ENCODE measurements around the gene DYNLT2. TPM values are rescaled to one million over a fixed set of nuclear protein-coding genes. Genes with fewer than 3 reads are reported as not detected.
A peak's percentile ranks its signal among the peaks of the same experiment; 100 is the strongest.

The DYNLT2 gene
- total RNA-seq, 1 donor from 2014 or later, result 3.0 TPM

- Mint-ChIP-seq H3K27ac (ENCODE audit: unreplicated experiment) (no peak overlapping the region), H3K27me3 (ENCODE audit: unreplicated experiment) (no peaks in the 10 kb centered on the region), H3K36me3 (ENCODE audit: unreplicated experiment) (peaks cover 25% of the 10 kb centered on the region), H3K4me1 (ENCODE audit: unreplicated experiment) (peaks cover 8% of the 10 kb centered on the region), H3K9me3 (ENCODE audit: unreplicated experiment) (no peaks in the 10 kb centered on the region), H3K4me3 (ENCODE audit: unreplicated experiment) (no peak overlapping the region)
- TF ChIP-seq CTCF (IDR thresholded peaks at IDR 0.05), result no peak
- peak; percentile 76 for DNase-seq (ENCODE audit: extremely low spot score, unreplicated experiment)
Measured at GRCh38 chr6:169777896-169778295, 26.5 kb upstream of the DYNLT2 start.

GRCh38 chr6:169776379-169776778 lies 25.0 kb upstream of the DYNLT2 start:
- no peak for DNase-seq (ENCODE audit: extremely low spot score, unreplicated experiment)
- no peaks in the 10 kb centered on the region for H3K27me3 Mint-ChIP-seq (ENCODE audit: unreplicated experiment)
- H3K4me1 Mint-ChIP-seq (ENCODE audit: unreplicated experiment), result peaks cover 8% of the 10 kb centered on the region
- peaks cover 32% of the 10 kb centered on the region for H3K36me3 Mint-ChIP-seq (ENCODE audit: unreplicated experiment)
- no peak for TF ChIP-seq CTCF (IDR thresholded peaks at IDR 0.05)
- no peak overlapping the region for H3K27ac Mint-ChIP-seq (ENCODE audit: unreplicated experiment)
- no peak overlapping the region for H3K4me3 Mint-ChIP-seq (ENCODE audit: unreplicated experiment)
- no peaks in the 10 kb centered on the region for H3K9me3 Mint-ChIP-seq (ENCODE audit: unreplicated experiment)

GRCh38 chr6:169775321-169775720 lies 23.9 kb upstream of the DYNLT2 start:
- DNase-seq (ENCODE audit: extremely low spot score, unreplicated experiment), result no peak
- Mint-ChIP-seq H3K36me3 (ENCODE audit: unreplicated experiment) (peaks cover 26% of the 10 kb centered on the region), H3K27me3 (ENCODE audit: unreplicated experiment) (no peaks in the 10 kb centered on the region), H3K27ac (ENCODE audit: unreplicated experiment) (no peak overlapping the region), H3K4me1 (ENCODE audit: unreplicated experiment) (peaks cover 1% of the 10 kb centered on the region), H3K4me3 (ENCODE audit: unreplicated experiment) (no peak overlapping the region), H3K9me3 (ENCODE audit: unreplicated experiment) (no peaks in the 10 kb centered on the region)
- TF ChIP-seq CTCF (IDR thresholded peaks at IDR 0.05), result no peak

- Mint-ChIP-seq H3K4me3 (ENCODE audit: unreplicated experiment) (no peak overlapping the region), H3K4me1 (ENCODE audit: unreplicated experiment) (no peaks in the 10 kb centered on the region), H3K27ac (ENCODE audit: unreplicated experiment) (no peak overlapping the region), H3K27me3 (ENCODE audit: unreplicated experiment) (no peaks in the 10 kb centered on the region), H3K9me3 (ENCODE audit: unreplicated experiment) (no peaks in the 10 kb centered on the region), H3K36me3 (ENCODE audit: unreplicated experiment) (peaks cover 33% of the 10 kb centered on the region)
- DNase-seq (ENCODE audit: extremely low spot score, unreplicated experiment), result no peak
- TF ChIP-seq CTCF (IDR thresholded peaks at IDR 0.05), result no peak
Measured at GRCh38 chr6:169774347-169774746, 23.0 kb upstream of the DYNLT2 start.

GRCh38 chr6:169766921-169767736 lies 15.8 kb upstream of the DYNLT2 start:
- Mint-ChIP-seq H3K4me1 (ENCODE audit: unreplicated experiment) (peaks cover 18% of the 10 kb centered on the region), H3K27me3 (ENCODE audit: unreplicated experiment) (no peaks in the 10 kb centered on the region), H3K4me3 (ENCODE audit: unreplicated experiment) (no peak overlapping the region), H3K9me3 (ENCODE audit: unreplicated experiment) (no peaks in the 10 kb centered on the region), H3K27ac (ENCODE audit: unreplicated experiment) (no peak overlapping the region), H3K36me3 (ENCODE audit: unreplicated experiment) (peaks cover 50% of the 10 kb centered on the region)
- no peak for DNase-seq (ENCODE audit: extremely low spot score, unreplicated experiment)
- no peak for TF ChIP-seq CTCF (IDR thresholded peaks at IDR 0.05)

Measured in osteocyte (in vitro differentiated cells).